ENCODE data around the gene SEC24C.
"Not testable (repeated sequence)": the region's sequence is repeated elsewhere in the genome, so short reads cannot be mapped to it uniquely, and the experiment has no call there.

SEC24C gene

DNA sequence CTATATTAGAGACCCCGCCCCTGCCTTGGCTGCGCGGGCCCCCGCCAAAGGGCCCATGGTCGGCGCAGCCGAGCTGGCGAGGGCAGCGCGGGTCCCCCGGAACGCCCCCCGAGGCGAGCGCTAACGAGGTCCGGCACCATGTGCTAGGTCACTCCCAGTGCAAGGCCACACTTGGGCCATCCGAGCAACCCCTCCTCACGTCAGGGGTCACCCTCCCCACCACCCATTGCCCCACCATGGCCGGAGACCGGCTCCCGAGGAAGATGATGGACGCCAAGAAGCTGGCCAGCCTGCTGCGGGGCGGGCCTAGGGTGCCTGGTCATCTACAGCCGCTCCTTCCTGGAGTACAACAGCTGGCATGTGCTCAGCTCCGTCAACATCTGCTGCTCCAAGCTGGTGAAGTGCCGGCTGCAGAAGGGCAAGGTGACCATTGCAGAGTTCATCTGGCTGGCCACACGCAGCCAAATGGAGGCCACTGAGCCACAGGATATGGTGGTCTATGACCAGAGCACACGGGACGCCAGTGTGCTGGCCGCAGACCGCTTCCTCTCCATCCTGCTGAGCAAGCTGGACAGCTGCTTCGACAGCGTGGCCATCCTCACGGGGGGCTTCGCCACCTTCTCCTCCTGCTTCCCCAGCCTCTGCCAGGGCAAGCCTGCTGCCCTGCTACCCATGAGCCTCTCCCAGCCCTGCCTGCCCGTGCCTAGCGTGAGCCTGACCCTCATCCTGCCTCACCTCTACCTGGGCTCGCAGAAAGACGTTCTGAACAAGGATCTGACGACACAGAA is 12.4 kb upstream of the SEC24C start:
- no peak for DNase-seq

DNA sequence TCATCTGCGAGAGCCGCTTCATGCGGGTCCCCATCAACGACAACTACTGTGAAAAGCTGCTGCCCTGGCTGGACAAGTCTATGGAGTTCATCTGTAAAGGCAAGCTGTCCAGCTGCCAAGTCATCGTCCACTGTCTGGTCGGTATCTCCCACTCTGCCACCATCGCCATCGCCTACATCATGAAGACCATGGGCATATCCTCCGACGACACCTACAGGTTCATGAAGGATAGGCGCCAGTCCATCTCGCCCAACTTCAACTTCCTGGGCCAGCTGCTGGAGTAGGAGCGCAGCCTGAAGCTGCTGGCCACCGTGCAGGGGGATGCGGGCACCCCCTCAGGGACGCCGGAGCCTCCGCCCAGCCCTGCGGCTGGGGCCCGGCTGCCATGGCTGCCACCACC is 11.7 kb upstream of the SEC24C start:
- DNase-seq, result no peak

DNA sequence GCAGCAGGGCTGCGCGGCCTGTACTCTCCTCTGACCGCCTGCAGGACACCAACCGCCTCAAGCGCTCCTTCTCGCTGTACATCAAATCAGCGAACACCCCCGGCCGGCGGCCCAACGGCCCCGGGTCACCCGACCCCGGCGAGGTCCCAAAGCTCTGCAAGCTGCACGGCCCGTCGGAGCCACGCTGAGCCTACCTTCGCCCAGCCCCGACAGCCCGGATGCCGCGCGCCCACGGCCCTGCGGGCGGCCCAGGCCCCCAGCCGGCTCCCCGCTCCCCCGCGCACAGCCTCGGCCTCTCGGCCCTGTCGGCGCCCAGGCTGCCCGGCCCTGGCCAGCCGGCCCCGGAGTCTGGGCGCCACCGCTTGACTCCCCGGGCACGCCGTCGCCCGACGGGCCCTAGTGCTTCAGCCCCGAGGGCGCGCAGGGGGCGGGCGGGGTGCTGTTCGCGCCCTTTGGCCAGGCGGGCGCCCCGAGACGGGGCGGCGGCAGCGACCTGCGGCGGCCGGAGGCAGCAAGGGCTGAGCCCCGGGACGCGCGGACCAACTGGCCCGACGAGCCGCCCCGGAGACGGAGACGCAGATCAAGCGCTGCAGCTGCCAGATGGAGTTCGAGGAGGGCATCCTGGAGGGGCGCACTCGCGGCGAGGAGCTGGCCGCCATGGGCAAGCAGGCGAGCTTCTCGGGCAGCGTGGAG is 11.1 kb upstream of the SEC24C start:
- no peak for DNase-seq

DNA sequence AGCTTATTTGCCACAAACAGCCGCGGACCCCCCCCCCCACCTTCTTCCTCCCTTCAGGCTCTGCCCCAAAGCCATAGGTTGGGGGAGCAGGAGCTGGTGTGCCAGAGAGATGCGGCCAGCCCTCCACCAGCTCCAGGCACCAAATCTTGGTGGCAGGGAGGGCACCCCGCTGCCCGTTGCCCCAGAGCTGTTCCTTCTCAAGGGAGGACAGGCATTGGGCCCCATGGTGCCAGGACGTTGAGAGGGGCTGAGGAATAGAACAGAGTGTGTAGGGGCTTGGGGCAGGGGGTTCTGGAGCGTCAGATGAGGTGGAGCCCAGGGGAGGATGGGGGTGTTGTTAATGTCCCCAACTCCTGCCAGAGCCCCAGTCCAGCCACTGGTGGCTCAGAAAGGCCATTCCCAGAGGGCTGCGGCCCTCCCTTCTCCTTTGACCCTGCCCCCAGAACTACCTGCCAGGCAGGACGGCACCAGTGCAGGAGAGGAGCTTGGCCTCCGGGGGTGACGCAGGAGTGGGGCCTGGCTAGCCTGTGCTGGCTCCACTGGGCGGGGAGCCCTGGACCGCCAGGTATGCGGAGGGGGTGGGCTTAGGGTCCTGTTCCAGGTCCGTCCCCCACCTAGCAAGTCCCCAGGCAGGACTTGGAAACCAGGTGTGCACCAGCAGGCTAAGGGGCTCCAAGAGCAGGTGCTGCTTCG is 10.0 kb upstream of the SEC24C start:
- DNase-seq, result no peak

DNA sequence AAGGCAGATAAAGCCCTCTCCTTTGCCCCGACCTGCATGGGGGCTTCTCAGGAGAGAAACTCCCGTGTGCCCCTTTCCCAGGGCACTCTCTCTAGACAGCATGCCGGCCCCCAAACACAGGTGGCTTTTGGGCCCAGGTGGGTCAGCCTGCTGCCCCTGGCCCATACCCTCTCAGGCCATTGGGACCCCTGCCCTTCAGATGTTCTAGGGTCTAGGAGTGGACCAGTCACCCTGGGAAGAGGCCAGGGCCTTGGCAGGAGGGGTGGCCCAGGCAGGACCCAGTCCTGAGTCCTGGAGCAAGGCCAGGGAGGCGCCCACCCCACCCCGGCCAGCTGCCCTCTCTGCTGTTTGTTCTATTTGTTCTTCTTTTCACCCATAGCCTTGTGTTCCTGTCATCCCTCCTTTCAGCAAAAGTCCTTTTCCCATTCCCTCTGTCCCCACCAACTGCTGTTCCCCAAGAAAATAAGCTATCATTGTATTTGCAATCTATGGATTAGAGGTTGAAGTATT is 9.3 kb upstream of the SEC24C start:
- no peak for DNase-seq

DNA sequence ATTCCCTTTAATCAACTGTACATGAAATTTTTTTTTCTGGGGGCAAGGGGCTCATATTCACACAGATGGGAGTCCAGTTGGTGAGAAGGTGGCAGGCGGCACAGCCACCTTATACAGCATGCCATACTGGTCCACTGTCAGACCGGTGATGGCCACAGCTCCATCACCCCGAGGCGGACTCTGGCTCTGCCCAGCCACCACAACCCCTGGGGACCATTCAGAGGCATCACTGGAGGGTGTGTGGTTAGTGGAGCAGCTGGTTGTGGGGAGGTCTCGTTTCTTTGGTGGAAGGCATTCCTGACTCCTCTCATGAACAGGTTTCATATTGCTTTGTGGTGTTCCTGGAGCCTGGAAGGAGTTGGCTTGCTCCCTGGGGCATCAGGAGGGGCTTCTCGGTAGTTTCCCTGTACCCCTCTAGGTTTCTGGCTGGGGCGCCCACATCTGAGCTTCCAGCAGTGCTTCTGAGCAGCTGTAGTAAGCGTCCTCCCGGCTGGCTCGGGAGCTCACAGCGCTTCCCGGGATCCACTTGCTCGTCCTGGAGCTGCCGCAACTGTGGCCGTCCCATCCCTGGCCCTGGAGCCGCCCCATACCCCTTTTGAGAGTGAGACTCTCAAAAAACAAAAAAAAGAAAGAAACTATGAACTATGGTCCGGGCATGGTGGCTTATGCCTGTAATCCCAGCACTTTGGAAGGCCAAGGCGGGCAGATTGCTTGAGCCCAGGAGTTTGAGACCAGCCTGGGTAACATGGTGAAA is 3.5 kb upstream of the SEC24C start:
- DNase-seq, result not testable (repeated sequence)

DNA sequence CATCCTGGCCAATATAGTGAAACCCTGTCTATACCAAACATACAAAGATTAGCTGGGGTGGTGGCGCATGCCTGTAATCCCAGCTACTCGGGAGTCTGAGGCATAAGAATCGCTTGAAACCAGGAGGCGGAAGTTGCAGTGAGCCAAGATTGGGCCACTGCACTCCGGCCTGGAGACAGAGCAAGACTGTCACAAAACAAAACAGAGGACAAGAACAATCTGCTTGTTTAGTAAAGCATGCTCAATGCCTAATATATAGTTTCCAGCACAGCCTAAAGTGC is 1.8 kb upstream of the SEC24C start:
- DNase-seq, result no peak

DNA sequence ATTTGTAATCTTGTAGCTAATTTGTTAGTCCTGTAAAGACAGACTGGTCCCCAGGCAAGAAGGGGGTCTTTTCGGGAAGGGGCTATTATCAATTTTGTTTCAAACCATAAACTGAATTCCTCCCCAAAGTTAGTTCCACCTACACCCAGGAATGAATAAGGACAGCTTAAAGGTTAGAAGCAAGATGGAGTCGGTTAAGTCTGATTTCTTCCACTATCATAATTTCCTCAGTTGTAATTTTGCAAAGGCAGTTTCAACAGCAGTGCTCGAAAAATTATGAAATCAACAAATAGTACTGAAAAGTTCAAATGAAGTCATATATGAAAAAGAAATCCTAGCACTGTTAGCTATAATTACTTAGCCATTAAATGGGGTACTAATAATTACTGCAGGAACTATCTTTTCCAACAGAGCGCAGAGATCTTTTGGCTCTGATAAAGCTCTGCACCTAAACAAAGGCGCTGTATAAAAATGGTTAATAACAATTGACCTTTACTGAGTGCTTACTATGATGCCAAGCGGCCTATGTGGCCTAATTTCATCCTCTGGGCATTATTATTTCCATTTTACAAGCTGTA is 756 bp upstream of the SEC24C start:
- no peak for DNase-seq

DNA sequence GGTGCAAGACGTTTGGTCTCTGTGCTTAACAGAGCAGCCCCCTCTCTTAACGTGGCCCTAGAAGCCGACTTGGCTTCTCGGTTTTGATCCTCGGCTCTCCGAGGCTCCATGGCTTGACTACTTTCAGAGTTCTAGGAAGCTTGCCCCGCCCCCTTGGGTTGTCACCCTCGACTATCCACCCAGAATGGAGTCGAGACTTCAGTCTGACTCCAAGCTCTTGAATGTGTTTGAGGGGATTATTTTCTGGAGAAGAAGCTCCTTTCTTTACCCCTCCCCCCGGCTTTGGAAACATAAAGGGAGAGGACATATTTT is 448 bp downstream of the SEC24C start:
- DNase-seq, result no peak

DNA sequence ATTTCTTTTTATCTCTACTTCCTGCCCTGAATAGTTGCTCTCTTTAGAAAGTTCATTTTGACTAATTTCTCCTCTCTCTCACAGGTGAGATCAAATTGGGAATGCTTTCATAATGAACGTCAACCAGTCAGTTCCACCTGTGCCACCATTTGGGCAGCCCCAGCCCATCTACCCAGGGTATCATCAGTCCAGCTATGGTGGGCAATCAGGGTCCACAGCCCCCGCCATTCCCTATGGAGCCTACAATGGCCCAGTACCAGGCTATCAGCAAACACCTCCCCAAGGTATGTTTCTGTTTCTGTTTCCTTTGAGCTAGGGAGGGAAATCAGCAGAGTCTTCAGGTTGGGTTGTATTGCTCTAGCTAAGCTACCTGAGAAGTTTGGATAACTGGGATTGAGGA is 2.5 kb downstream of the SEC24C start:
- DNase-seq, result no peak

DNA sequence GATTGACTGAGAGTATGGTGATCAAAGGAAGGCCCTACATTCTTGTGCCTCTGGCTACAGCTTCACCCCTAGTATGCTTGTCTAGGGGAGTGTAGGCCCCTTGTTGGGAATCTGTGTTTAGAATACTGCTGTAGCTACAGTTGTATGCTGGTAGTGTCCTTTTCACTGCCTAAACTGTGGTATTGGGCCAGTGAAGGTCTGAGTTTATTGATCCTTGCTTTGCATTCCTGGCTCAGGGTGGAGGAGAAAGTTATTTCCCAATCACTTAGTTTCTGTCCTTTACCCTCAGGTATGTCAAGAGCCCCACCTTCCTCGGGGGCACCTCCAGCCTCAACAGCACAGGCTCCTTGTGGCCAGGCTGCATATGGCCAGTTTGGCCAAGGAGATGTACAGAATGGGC is 6.6 kb downstream of the SEC24C start:
- no peak for DNase-seq

DNA sequence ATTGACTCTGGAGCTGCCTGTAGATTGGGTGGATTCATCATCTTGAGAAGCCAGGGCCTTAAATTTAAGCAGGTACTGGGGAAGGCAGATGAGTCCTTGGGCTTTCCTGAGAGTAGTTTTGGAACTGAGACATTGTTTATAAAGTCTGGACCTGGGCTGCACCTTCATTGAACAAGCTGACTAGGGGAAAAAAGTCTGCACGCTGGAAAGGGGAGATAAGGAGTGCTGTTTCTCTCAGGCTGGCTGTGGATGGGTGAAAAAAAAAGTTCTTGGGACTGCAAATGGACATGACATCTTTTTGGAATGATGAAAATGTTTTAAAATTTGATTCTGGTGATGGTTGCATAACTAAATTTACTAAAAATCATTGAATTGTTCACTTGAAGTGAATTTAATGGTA is 12.0 kb downstream of the SEC24C start:
- no peak for DNase-seq

DNA sequence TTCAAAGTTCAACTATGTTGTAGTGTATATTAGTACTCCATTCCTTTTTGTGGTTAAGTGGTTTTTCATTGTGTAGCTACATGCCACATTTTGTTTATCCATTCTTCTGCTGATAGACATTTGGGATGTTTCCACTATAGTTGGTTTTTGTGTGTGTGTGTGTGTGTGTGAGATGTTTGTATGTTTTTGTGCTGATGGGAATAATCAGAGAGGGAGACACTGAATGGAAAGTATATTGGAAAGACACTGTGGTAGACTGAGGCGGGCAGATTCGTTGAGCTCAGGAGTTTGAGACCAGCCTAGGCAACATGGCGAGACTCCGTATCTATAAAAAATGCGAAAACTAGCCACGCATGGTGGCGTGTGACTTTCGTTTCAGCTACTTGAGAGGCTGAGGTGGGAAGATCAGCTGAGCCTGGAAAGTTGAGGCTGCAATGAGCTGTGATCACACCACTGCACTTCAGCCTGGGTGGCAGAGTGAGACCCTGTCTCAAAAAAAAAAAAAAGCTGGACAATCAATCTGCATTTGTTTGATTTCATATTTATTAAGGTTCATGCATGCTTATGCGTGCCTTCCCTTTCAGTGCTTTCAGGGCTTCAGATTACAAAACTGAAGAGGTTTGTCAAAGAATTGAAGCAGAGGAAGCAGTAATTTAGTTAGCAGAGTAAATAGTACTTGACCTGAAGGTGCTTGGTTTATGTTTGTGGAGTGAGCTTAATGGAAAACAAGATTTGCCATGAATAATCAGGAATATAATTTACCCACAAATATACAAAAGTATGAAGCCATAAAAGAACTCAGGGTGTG is 14.7 kb downstream of the SEC24C start:
- DNase-seq, result no peak

DNA sequence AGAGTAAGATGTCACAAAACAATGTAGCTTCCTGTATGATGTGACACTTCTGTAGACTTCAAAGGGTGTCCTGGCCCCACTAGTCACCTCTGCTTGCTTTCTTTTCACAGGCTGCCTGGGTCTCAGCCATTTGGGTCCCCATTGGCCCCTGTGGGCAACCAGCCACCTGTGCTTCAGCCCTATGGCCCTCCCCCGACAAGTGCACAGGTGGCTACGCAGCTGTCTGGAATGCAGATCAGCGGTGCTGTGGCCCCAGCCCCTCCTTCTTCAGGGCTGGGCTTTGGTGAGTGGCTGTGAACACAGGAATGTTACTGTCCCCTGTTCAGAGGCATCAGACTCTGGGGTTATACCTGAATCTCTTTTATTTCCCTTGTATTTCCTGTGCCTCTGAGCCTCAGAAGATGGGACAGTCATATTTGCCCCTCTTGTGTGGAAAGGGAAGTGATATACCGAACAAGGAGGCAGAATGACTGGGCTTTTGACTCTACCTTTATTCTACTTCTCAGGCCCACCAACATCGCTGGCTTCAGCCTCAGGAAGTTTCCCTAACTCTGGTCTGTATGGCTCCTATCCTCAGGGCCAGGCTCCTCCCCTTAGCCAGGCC is 15.4 kb downstream of the SEC24C start:
- peak; percentile 63 for DNase-seq

DNA sequence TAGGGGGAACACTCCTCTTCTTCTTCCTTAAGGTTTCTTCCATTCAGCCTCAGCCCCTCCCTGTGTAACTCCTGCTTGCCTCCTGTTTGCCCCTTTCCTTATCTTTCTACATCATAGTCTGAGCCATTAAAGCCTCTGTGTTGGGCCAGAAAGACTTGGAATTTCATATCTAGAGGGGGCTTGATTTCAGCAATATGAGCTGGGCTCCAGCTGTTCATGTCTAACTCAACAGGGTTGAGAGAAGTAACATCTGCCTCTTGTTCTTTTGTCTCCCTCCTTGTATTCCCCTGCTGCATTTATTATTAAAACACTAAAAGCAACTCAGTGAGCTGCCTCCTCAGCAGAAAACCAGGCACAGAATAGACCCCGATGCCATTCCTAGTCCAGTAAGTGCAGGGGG is 17.6 kb downstream of the SEC24C start:
- no peak for DNase-seq

DNA sequence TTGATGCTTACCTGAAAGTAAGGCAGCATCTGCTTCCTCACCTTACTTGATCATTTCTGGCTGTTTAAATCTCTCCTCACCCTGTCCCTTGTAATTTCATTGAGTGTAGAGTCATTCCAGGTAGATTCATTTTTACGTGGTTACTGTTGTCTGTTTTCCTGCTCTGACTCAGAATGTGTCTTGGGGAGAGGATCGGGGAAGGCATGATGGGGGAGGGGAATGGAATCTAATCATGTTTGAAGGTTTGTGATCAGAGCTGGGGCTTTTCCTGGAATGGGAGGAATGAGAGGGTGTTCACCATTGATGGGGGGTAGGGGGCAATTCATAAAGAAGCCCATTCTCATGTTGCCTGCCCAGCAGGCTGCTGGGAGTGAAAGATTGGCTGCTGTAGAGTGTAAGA is 18.7 kb downstream of the SEC24C start:
- DNase-seq, result no peak

DNA sequence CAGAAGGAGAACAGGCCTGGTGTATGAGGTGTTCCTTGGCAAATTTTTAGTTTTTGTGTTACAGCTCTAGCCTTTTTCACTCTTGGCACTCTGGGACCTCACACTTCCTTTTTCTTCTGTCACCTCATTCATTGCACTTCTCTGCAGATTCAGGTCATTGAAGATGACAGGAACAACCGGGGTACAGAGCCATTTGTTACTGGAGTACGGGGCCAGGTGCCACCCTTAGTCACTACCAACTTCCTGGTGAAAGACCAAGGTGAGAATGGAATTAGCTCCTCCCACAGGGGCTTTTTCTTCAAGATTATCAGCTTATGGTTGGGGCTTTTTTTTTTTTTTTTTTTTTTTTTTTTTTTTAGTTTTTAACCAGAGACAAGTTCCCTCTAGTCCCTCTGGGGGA is 19.2 kb downstream of the SEC24C start:
- no peak for DNase-seq

DNA sequence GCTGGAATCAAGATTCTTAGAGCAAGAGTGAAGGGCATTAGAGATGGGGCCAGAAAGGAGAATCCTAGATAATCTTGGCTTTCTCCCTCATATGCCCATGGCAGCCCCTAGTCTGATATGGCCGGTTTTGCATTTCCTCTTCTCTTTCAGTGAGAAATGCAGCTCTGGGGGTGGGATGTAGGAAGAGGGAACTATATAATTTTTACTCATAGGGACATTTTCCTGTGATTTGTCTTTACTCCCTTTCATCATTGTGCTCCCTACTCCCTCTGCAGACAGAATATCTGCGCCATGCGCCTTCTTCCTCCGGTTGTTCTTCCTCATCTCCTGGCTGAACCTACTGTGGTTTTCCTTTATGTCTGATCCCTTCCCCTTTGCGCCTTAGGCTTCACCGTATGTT is 20.9 kb downstream of the SEC24C start:
- DNase-seq, result no peak

DNA sequence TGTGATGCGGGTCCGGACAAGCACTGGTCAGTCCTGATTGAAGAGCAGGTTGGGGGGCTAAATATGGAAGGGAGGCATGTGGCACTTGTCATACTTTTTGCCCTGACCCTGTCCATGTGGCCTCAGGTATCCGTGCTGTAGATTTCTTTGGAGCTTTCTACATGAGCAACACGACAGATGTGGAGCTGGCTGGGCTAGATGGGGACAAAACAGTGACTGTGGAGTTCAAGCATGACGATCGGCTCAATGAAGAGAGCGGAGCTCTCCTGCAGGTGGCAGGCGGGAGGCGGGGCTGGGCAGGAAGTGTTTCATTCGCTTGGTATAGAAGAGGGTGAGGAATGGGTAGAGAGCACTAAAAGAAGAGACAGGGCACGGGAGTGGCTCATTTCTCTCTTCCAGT is 24.7 kb downstream of the SEC24C start:
- DNase-seq, result peak; percentile 73

DNA sequence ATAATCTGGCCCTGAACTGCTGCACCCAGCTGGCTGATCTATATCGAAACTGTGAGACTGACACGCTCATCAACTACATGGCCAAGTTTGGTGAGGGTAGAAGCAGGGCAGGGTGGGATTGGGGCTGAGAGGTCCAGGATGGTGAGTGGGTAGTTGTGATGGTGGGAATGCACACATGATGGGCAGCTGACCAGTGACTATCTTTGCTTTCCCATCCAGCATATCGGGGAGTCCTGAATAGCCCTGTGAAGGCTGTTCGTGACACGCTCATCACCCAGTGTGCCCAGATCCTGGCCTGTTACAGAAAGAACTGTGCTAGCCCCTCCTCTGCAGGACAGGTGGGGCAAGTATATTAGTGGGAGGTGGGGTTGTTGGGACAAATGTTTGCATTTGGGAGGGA is 25.2 kb downstream of the SEC24C start:
- no peak for DNase-seq

DNA sequence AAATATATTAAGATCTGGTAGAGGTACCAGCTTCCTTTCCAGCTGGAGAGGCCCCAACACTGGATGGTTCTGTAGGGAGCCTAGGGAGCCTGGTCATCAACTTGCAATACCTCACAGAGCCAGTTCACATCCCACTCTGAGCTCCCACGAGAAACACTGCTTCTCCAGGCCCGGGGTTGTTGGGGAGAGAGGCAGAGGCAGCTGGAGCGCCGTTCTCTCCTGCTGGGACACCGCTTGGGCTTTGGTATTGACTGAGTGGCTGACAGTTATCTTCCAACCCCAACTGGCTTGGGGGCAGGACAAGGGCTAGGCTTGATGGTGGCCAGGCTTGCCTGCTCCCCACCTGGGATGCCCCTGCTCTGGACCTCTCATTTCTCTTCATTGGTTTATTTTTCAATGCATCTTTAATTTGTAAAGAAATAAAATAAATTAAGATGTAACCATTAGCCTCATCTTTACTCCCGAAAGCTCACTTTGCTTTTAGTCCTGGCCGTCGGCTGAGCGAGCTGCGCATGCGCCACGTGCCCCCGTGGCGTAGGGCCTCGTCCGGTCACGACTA is 27.6 kb downstream of the SEC24C start:
- no peak for DNase-seq
